Measurements from ENCODE around the gene TTC39A. TPM values are rescaled to one million over a fixed set of nuclear protein-coding genes. Genes with fewer than 3 reads are reported as not detected.
A peak's percentile ranks its signal among the peaks of the same experiment; 100 is the strongest.

The TTC39A gene
- total and polyA plus RNA-seq, 4 donors = 16.6 to 46.8 (median 28.5) TPM

GRCh38 chr1:51310871-51311613 lies 19.3 kb downstream of the TTC39A start:
- no peak for ATAC-seq (ENCODE audit: insufficient read depth, low FRiP score)
- Histone ChIP-seq H3K27me3 (ENCODE audit: control insufficient read depth in 3 of 3, insufficient read depth in 3 of 3, low read length in 2 of 3) (no peaks in the 10 kb centered on the region), H3K9ac (ENCODE audit: insufficient read depth in 1 of 2, low read length in 2 of 2) (no peak overlapping the region), H3K4me3 (no peak overlapping the region), H3K9me3 (ENCODE audit: control insufficient read depth in 4 of 4, insufficient read depth in 3 of 4, low read length in 3 of 4) (no peaks in the 10 kb centered on the region), H3K4me1 (ENCODE audit: control insufficient read depth in 5 of 5, insufficient read depth in 5 of 5, low read length in 5 of 5) (peaks cover 0 to 12% (median 3%) of the 10 kb centered on the region in 5 donors), H3K27ac (ENCODE audit: low read depth in 1 of 2, low read length in 1 of 2) (no peak overlapping the region), H3K36me3 (ENCODE audit: control insufficient read depth in 4 of 4, insufficient read depth in 4 of 4, low read length in 4 of 4) (no peaks in the 10 kb centered on the region)
- WGBS, 2 donors = 39 to 57% methylated on average over 15 of the region's 15 CpGs
- no peak for TF ChIP-seq CTCF (IDR thresholded peaks at IDR 0.05; ENCODE audit: control extremely low read depth, extremely low read depth)
- DNase-seq = peak in 2 of 3 donors; percentile 15 to 32

GRCh38 chr1:51309291-51309690 lies 21.1 kb downstream of the TTC39A start:
- 90 to 94% methylated on average over 8 of the region's 8 CpGs for WGBS, 2 donors
- no peak for ATAC-seq (ENCODE audit: insufficient read depth, low FRiP score)
- Histone ChIP-seq H3K36me3 (ENCODE audit: control insufficient read depth in 4 of 4, insufficient read depth in 4 of 4, low read length in 4 of 4) (no peaks in the 10 kb centered on the region), H3K27ac (ENCODE audit: low read depth in 1 of 2, low read length in 1 of 2) (no peak overlapping the region), H3K9ac (ENCODE audit: insufficient read depth in 1 of 2, low read length in 2 of 2) (no peak overlapping the region), H3K9me3 (ENCODE audit: control insufficient read depth in 4 of 4, insufficient read depth in 3 of 4, low read length in 3 of 4) (no peaks in the 10 kb centered on the region), H3K4me3 (no peak overlapping the region), H3K27me3 (ENCODE audit: control insufficient read depth in 3 of 3, insufficient read depth in 3 of 3, low read length in 2 of 3) (no peaks in the 10 kb centered on the region), H3K4me1 (ENCODE audit: control insufficient read depth in 5 of 5, insufficient read depth in 5 of 5, low read length in 5 of 5) (peaks cover 0 to 10% (median 3%) of the 10 kb centered on the region in 5 donors)
- no peak for DNase-seq
- no peak for TF ChIP-seq CTCF (IDR thresholded peaks at IDR 0.05; ENCODE audit: control extremely low read depth, extremely low read depth)

- WGBS, 2 donors = 94% methylated on average over 6 of the region's 6 CpGs
- no peak for ATAC-seq (ENCODE audit: insufficient read depth, low FRiP score)
- no peak for DNase-seq
- Histone ChIP-seq H3K36me3 (ENCODE audit: control insufficient read depth in 4 of 4, insufficient read depth in 4 of 4, low read length in 4 of 4) (no peaks in the 10 kb centered on the region), H3K27me3 (ENCODE audit: control insufficient read depth in 3 of 3, insufficient read depth in 3 of 3, low read length in 2 of 3) (no peaks in the 10 kb centered on the region), H3K4me3 (no peak overlapping the region), H3K4me1 (ENCODE audit: control insufficient read depth in 5 of 5, insufficient read depth in 5 of 5, low read length in 5 of 5) (peaks cover 0 to 5% (median 3%) of the 10 kb centered on the region in 5 donors), H3K27ac (ENCODE audit: low read depth in 1 of 2, low read length in 1 of 2) (no peak overlapping the region), H3K9me3 (ENCODE audit: control insufficient read depth in 4 of 4, insufficient read depth in 3 of 4, low read length in 3 of 4) (no peaks in the 10 kb centered on the region), H3K9ac (ENCODE audit: insufficient read depth in 1 of 2, low read length in 2 of 2) (no peak overlapping the region)
- no peak for TF ChIP-seq CTCF (IDR thresholded peaks at IDR 0.05; ENCODE audit: control extremely low read depth, extremely low read depth)
Observed at GRCh38 chr1:51308636-51309035, 21.7 kb downstream of the TTC39A start.
